Skeletal muscle tissue (tissue), 4 donors: ENCODE data around the gene BAZ2A. TPM values are rescaled to one million over a fixed set of nuclear protein-coding genes. Genes with fewer than 3 reads are reported as not detected.
"Not testable (repeated sequence)": the region's sequence is repeated elsewhere in the genome, so short reads cannot be mapped to it uniquely, and the experiment has no call there.

Experiments used
- H3K27ac ChIP-seq: one replicate; pipeline ENCODE4 v1.7.0; 2013; ENCODE audit warnings: mild to moderate bottlenecking, low read depth, low read length, inconsistent platforms
- H3K27me3 ChIP-seq, 3 donors: one replicate each; pipeline ENCODE4 v1.7.0; 2013; ENCODE audit warnings: low read length in 3 of 3; ENCODE audit not compliant: control insufficient read depth in 3 of 3, insufficient read depth in 3 of 3
- H3K36me3 ChIP-seq, 3 donors: one replicate each; pipeline ENCODE4 v1.7.0; 2013; ENCODE audit warnings: low read length in 3 of 3; ENCODE audit not compliant: control insufficient read depth in 3 of 3, insufficient read depth in 3 of 3
- H3K4me1 ChIP-seq, 3 donors: one replicate each; pipeline ENCODE4 v1.7.0; 2013; ENCODE audit warnings: low read length in 3 of 3, mild to moderate bottlenecking in 3 of 3; ENCODE audit not compliant: control insufficient read depth in 3 of 3, insufficient read depth in 3 of 3
- H3K4me3 ChIP-seq, 3 donors: one replicate each; pipeline ENCODE4 v1.7.0; 2013; ENCODE audit warnings: low read length in 3 of 3
- H3K9ac ChIP-seq, 3 donors: one replicate each; pipeline ENCODE4 v1.7.0; 2013; ENCODE audit warnings: low read length in 3 of 3, mild to moderate bottlenecking in 3 of 3, moderate library complexity in 2 of 3, low read depth in 1 of 3
- H3K9me3 ChIP-seq, 3 donors: one replicate each; pipeline ENCODE4 v1.7.0; 2013; ENCODE audit warnings: low read length in 3 of 3; ENCODE audit not compliant: control insufficient read depth in 3 of 3
- total RNA-seq: library from RNA; depleted of rRNA; stranded (reverse); fragments of >200 nt; gene quantifications from one replicate; pipeline ENCODE4 v1.2.3, GENCODE V29; 2014
- donor health status: Osteomylitis.

The BAZ2A gene
- total RNA-seq, 1 donor from 2014 or later: 18.8 TPM

DNA sequence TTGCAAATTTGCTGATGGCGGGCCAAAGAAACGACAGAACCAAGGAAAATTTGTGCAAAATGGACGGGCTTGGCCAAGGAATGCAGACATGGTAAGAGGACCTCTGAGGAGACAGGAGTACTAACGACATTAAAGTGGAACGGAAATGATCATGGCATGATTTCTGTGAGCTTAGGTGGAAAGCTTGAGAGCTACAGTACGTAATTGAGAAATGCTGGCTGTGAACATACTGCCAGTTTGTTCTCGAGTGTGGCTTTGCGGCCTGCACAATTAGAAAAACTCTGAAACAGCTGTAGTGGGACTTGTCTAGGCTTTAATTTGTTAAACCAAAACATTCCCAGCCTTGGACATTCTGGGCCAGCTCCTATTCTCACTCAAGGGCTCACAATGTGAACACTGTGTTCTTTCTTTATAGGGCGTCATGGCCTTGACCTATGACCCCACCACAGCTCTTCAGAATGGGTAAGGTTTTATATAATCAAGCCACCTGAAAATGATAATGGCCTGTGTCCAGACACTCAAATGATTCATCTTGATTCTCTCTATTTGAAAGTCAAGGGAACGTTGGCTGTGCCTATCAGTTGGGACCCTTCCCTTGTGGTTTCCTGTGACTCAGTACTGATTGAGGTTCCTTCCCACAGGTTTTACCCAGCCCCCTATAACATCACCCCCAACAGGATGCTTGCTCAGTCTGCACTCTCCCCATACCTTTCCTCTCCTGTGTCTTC is 48.5 kb downstream of the BAZ2A start:
- H3K9me3 ChIP-seq: no peaks in the 10 kb centered on the region
- no peaks in the 10 kb centered on the region for H3K4me1 ChIP-seq
- peaks cover 0 to 15% (median 3%) of the 10 kb centered on the region in 3 donors for H3K36me3 ChIP-seq
- no peak overlapping the region for H3K27ac ChIP-seq
- H3K9ac ChIP-seq: no peak overlapping the region
- no peaks in the 10 kb centered on the region for H3K27me3 ChIP-seq
- no peak overlapping the region for H3K4me3 ChIP-seq

GRCh38 chr12:56578983-56579546 is 51.1 kb downstream of the BAZ2A start:
- H3K36me3 ChIP-seq: peaks cover 0 to 15% (median 3%) of the 10 kb centered on the region in 3 donors
- H3K27ac ChIP-seq: no peak overlapping the region
- H3K9me3 ChIP-seq: no peaks in the 10 kb centered on the region
- no peaks in the 10 kb centered on the region for H3K27me3 ChIP-seq
- no peak overlapping the region for H3K9ac ChIP-seq
- H3K4me3 ChIP-seq: no peak overlapping the region
- no peaks in the 10 kb centered on the region for H3K4me1 ChIP-seq

GRCh38 chr12:56577248-56577647 is 52.9 kb downstream of the BAZ2A start:
- not testable (repeated sequence) for H3K9ac ChIP-seq, H3K27ac ChIP-seq, H3K27me3 ChIP-seq, H3K4me3 ChIP-seq, H3K4me1 ChIP-seq, H3K9me3 ChIP-seq
- H3K36me3 ChIP-seq: peaks cover 0 to 12% (median 3%) of the 10 kb centered on the region in 3 donors

- H3K36me3 ChIP-seq: peaks cover 0 to 3% (median 0%) of the 10 kb centered on the region in 3 donors
- no peaks in the 10 kb centered on the region for H3K27me3 ChIP-seq
- no peak overlapping the region for H3K4me3 ChIP-seq
- H3K9me3 ChIP-seq: no peaks in the 10 kb centered on the region
- no peak overlapping the region for H3K27ac ChIP-seq
- no peak overlapping the region for H3K9ac ChIP-seq
- peaks cover 0 to 13% (median 6%) of the 10 kb centered on the region in 3 donors for H3K4me1 ChIP-seq
Observed at GRCh38 chr12:56574210-56574609, 55.9 kb downstream of the BAZ2A start.

DNA sequence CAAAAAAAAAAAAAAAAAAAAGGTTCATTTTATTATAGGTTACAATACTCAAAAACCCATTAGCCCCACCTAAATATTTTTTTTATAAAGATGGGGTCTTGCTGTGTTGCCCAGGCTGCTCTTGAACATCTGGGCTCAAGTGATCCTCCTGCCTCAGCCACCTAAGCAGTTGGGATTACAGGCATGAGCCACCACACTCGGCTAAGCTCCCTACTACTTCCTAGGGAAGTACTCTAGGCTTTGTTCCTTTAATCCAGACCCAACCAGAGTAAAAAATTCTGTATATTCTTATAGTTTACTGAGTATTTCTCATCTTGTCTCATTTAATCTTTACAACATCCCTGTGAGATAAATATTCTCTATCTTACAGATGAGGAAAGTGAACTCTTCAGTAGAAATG is 57.8 kb downstream of the BAZ2A start:
- H3K9me3 ChIP-seq: no peaks in the 10 kb centered on the region
- no peak overlapping the region for H3K9ac ChIP-seq
- H3K4me1 ChIP-seq: peaks cover 0 to 13% (median 6%) of the 10 kb centered on the region in 3 donors
- no peak overlapping the region for H3K27ac ChIP-seq
- peaks cover 0 to 3% (median 0%) of the 10 kb centered on the region in 3 donors for H3K36me3 ChIP-seq
- H3K27me3 ChIP-seq: no peaks in the 10 kb centered on the region
- no peak overlapping the region for H3K4me3 ChIP-seq

- Histone ChIP-seq H3K9ac (no peak overlapping the region), H3K36me3 (peaks cover 0 to 3% (median 0%) of the 10 kb centered on the region in 3 donors), H3K27me3 (no peaks in the 10 kb centered on the region), H3K4me1 (peaks cover under 1 to 13% (median 7%) of the 10 kb centered on the region in 3 donors), H3K9me3 (no peaks in the 10 kb centered on the region), H3K4me3 (no peak overlapping the region), H3K27ac (peak overlapping the region; percentile 19)
Observed at GRCh38 chr12:56571121-56571520, 59.0 kb downstream of the BAZ2A start.

DNA sequence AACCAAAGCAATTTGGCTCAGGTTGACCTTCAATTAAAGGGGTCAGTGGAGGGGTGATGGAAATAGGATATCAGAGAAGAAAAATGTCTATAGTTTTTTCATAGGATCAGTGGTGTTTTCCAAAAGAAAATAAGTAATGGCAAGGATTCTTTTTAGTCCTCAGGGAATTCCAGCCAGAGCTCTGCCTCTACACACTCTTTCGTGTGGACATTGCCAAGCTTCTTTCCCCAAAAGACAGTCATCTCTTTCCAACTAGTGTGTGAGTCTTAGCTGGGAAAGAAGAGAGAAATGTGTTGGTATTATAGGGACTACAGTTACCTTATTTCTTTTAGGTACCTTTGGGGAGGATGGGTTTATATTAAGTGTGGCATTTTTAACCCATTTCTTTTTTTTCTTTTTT is 62.0 kb downstream of the BAZ2A start:
- Histone ChIP-seq H3K9me3 (no peaks in the 10 kb centered on the region), H3K4me3 (no peak overlapping the region), H3K9ac (no peak overlapping the region), H3K27me3 (no peaks in the 10 kb centered on the region), H3K4me1 (peaks cover 5 to 20% (median 14%) of the 10 kb centered on the region in 3 donors), H3K36me3 (peaks cover 0 to 4% (median 2%) of the 10 kb centered on the region in 3 donors), H3K27ac (no peak overlapping the region)

GRCh38 chr12:56565510-56566101 is 64.5 kb downstream of the BAZ2A start:
- peaks cover 5 to 16% (median 14%) of the 10 kb centered on the region in 3 donors for H3K4me1 ChIP-seq
- H3K4me3 ChIP-seq: peak overlapping the region in 2 of 3 donors; percentile 13 to 48
- H3K9me3 ChIP-seq: no peaks in the 10 kb centered on the region
- H3K27ac ChIP-seq: peak overlapping the region; percentile 75
- peak overlapping the region in 2 of 3 donors; percentile 27 to 43 for H3K9ac ChIP-seq
- H3K27me3 ChIP-seq: no peaks in the 10 kb centered on the region
- H3K36me3 ChIP-seq: peaks cover 2 to 6% (median 3%) of the 10 kb centered on the region in 3 donors

GRCh38 chr12:56551070-56551469 is 79.1 kb downstream of the BAZ2A start:
- no peak overlapping the region for H3K4me3 ChIP-seq
- no peaks in the 10 kb centered on the region for H3K9me3 ChIP-seq
- H3K4me1 ChIP-seq: no peaks in the 10 kb centered on the region
- no peak overlapping the region for H3K9ac ChIP-seq
- H3K27ac ChIP-seq: no peak overlapping the region
- no peaks in the 10 kb centered on the region for H3K27me3 ChIP-seq
- no peaks in the 10 kb centered on the region for H3K36me3 ChIP-seq

DNA sequence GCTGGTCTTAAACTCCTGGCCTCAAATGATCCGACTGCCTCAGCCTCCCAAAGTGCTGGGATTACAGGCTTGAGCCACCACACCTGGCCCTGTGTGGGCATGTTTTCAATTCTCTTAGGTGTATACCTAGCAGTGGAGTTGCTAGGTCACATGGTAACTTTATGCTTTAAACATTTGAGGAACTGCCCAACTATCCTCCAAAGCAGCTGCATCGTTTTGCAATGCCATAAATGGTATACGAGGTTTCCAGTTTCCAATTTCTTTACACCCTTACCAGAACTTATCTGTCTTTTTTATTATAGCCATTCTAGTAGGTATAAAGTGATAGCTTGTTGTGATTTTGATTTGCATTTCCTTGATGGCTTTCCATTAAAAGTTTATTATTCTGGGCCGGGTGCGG is 83.4 kb downstream of the BAZ2A start:
- Histone ChIP-seq H3K4me3 (no peak overlapping the region), H3K9me3 (no peaks in the 10 kb centered on the region), H3K27me3 (no peaks in the 10 kb centered on the region), H3K27ac (no peak overlapping the region), H3K9ac (no peak overlapping the region), H3K36me3 (no peaks in the 10 kb centered on the region), H3K4me1 (no peaks in the 10 kb centered on the region)
